ENCODE results near the gene CD83. TPM values are rescaled to one million over a fixed set of nuclear protein-coding genes. Genes with fewer than 3 reads are reported as not detected.

Gene CD83
- total and polyA plus RNA-seq, 8 donors, result 0.29 to 9.3 (median 3.0) TPM; not detected in 2

GRCh38 chr6:14091339-14091978 is 26.1 kb upstream of the CD83 start:
- H3K4me3 ChIP-seq, result no peak overlapping the region
- H3K9me3 ChIP-seq, result peaks cover 0 to 8% (median 0%) of the 10 kb centered on the region in 4 donors
- H3K27me3 ChIP-seq, result peaks cover 0 to 3% (median 0%) of the 10 kb centered on the region in 3 donors
- intact Hi-C loops (cut with DNase I; ENCODE audit: low total_unique reads), result no loop called here
- DNase-seq, result no peak
- no peak overlapping the region for H3K27ac ChIP-seq
- H3K4me1 ChIP-seq, result no peaks in the 10 kb centered on the region
- no peaks in the 10 kb centered on the region for H3K36me3 ChIP-seq
- TF ChIP-seq CTCF (IDR thresholded peaks at IDR 0.05) (no peak), POLR2AphosphoS5 (IDR thresholded peaks at IDR 0.05) (no peak), POLR2A (IDR thresholded peaks at IDR 0.05) (no peak), EP300 (IDR thresholded peaks at IDR 0.05) (no peak)
- WGBS, 5 donors, result 76 to 85% (median 82%) methylated on average over 4 of the region's 4 CpGs

GRCh38 chr6:14092316-14092715 is 25.3 kb upstream of the CD83 start:
- WGBS, 5 donors, result 66 to 88% (median 87%) methylated on average over 3 of the region's 3 CpGs
- peaks cover 0 to 3% (median 0%) of the 10 kb centered on the region in 3 donors for H3K27me3 ChIP-seq
- H3K27ac ChIP-seq, result no peak overlapping the region
- no peaks in the 10 kb centered on the region for H3K36me3 ChIP-seq
- intact Hi-C loops (cut with DNase I; ENCODE audit: low total_unique reads), result no loop called here
- TF ChIP-seq POLR2AphosphoS5 (IDR thresholded peaks at IDR 0.05), result no peak
- no peak for TF ChIP-seq POLR2A (IDR thresholded peaks at IDR 0.05)
- no peak for TF ChIP-seq EP300 (IDR thresholded peaks at IDR 0.05)
- TF ChIP-seq CTCF (IDR thresholded peaks at IDR 0.05), result no peak
- no peaks in the 10 kb centered on the region for H3K4me1 ChIP-seq
- DNase-seq, result no peak
- peaks cover 0 to 8% (median 0%) of the 10 kb centered on the region in 4 donors for H3K9me3 ChIP-seq
- no peak overlapping the region for H3K4me3 ChIP-seq

GRCh38 chr6:14092838-14093789 is 24.5 kb upstream of the CD83 start:
- TF ChIP-seq CTCF (IDR thresholded peaks at IDR 0.05) (no peak), POLR2AphosphoS5 (IDR thresholded peaks at IDR 0.05) (no peak), POLR2A (IDR thresholded peaks at IDR 0.05) (no peak), EP300 (IDR thresholded peaks at IDR 0.05) (no peak)
- 71 to 81% (median 73%) methylated on average over 11 of the region's 11 CpGs for WGBS, 5 donors
- Histone ChIP-seq H3K4me1 (no peaks in the 10 kb centered on the region), H3K27ac (no peak overlapping the region), H3K27me3 (peaks cover 0 to 3% (median 0%) of the 10 kb centered on the region in 3 donors), H3K9me3 (peaks cover 0 to 8% (median 0%) of the 10 kb centered on the region in 4 donors), H3K36me3 (no peaks in the 10 kb centered on the region), H3K4me3 (no peak overlapping the region)
- DNase-seq, result no peak
- intact Hi-C loops (cut with DNase I; ENCODE audit: low total_unique reads), result no loop called here

GRCh38 chr6:14094721-14095120 is 22.9 kb upstream of the CD83 start:
- intact Hi-C loops (cut with DNase I; ENCODE audit: low total_unique reads), result no loop called here
- Histone ChIP-seq H3K36me3 (no peaks in the 10 kb centered on the region), H3K27ac (no peak overlapping the region), H3K27me3 (peaks cover 0 to 1% (median 0%) of the 10 kb centered on the region in 3 donors), H3K9me3 (peaks cover 0 to 8% (median 0%) of the 10 kb centered on the region in 4 donors), H3K4me3 (no peak overlapping the region), H3K4me1 (no peaks in the 10 kb centered on the region)
- TF ChIP-seq EP300 (IDR thresholded peaks at IDR 0.05) (no peak), CTCF (IDR thresholded peaks at IDR 0.05) (no peak), POLR2AphosphoS5 (IDR thresholded peaks at IDR 0.05) (no peak), POLR2A (IDR thresholded peaks at IDR 0.05) (no peak)
- DNase-seq, result no peak
- WGBS, 5 donors, result 90 to 95% (median 91%) methylated on average over 4 of the region's 4 CpGs

Measured in stomach (tissue), 9 donors.